OCI-LY7 (cell line): ENCODE measurements around the gene TBC1D5. TPM values are rescaled to one million over a fixed set of nuclear protein-coding genes. Genes with fewer than 3 reads are reported as not detected.

Source experiments
- BruUV-seq: library from RNA; stranded (reverse); fragments of 400-500 nt; replicated peaks from 2 replicates; lab custom pipeline; 2021; lab: Mats Ljungman, UMichigan
- CTCF ChIA-PET: fragments of 300-600 bp; sonication (Branson Sonifier 250); formaldehyde crosslinking; loops from one replicate; lab custom pipeline; 2022; ENCODE audit warnings: antibody characterized with exemption; ENCODE audit not compliant: unreplicated experiment; lab: Charles Lee
- POLR2A ChIA-PET: fragments of 300-600 bp; sonication (Branson Sonifier 250); formaldehyde crosslinking; loops from one replicate; lab custom pipeline; 2022; ENCODE audit warnings: antibody characterized with exemption; lab: Charles Lee
- DNase-seq: peaks from one replicate; pipeline ENCODE4 v3.0.0-alpha.2; 2015; ENCODE audit warnings: low spot score
- H2AFZ ChIP-seq: fragments of 200-600 bp; sonication (generic), shearing (Covaris generic); 2 replicates; pipeline ENCODE4 v1.6.1; 2014; ENCODE audit warnings: mild to moderate bottlenecking, antibody characterized with exemption, low read length, moderate library complexity
- H3K27ac ChIP-seq: fragments of 200-600 bp; sonication (generic); 2 replicates; pipeline ENCODE4 v1.5.1; 2014; ENCODE audit warnings: mixed run types, low read depth, mild to moderate bottlenecking, moderate library complexity, low read length, inconsistent platforms; ENCODE audit not compliant: poor library complexity, severe bottlenecking
- H3K36me3 ChIP-seq: fragments of 200-600 bp; sonication (generic); 2 replicates; pipeline ENCODE4 v1.6.1; 2014; ENCODE audit warnings: mild to moderate bottlenecking, antibody characterized with exemption, low read length, moderate library complexity, mixed read lengths; ENCODE audit not compliant: insufficient read depth
- H3K4me1 ChIP-seq: fragments of 200-600 bp; sonication (generic); 2 replicates; pipeline ENCODE4 v1.5.1; 2014; ENCODE audit warnings: mild to moderate bottlenecking, low read length; ENCODE audit not compliant: insufficient read depth, poor library complexity, severe bottlenecking
- H3K4me2 ChIP-seq: fragments of 200-600 bp; sonication (generic); 2 replicates; pipeline ENCODE4 v1.6.1; 2014; ENCODE audit warnings: mild to moderate bottlenecking, low read length
- H3K4me3 ChIP-seq: fragments of 200-600 bp; sonication (generic); 2 replicates; pipeline ENCODE4 v1.5.1; 2014; ENCODE audit warnings: mild to moderate bottlenecking, low read depth, low read length; ENCODE audit not compliant: poor library complexity, severe bottlenecking
- H3K79me2 ChIP-seq: fragments of 200-600 bp; sonication (generic); 2 replicates; pipeline ENCODE4 v1.6.1; 2016; ENCODE audit warnings: low read depth, mild to moderate bottlenecking, low read length, moderate library complexity, mixed read lengths; ENCODE audit not compliant: insufficient read depth
- H3K9me2 ChIP-seq: fragments of 200-600 bp; sonication (generic); 2 replicates; pipeline ENCODE4 v1.6.1; 2016; ENCODE audit warnings: mild to moderate bottlenecking, low read length, mixed read lengths; ENCODE audit not compliant: insufficient read depth
- H3K9me3 ChIP-seq: fragments of 200-600 bp; sonication (generic); 2 replicates; pipeline ENCODE4 v1.6.1; 2014; ENCODE audit warnings: mild to moderate bottlenecking, mixed run types, low read length, mixed read lengths
- H4K20me1 ChIP-seq: fragments of 200-600 bp; sonication (generic); 2 replicates; pipeline ENCODE4 v1.6.1; 2014; ENCODE audit warnings: mild to moderate bottlenecking, antibody characterized with exemption, low read length, moderate library complexity, mixed read lengths; ENCODE audit not compliant: insufficient read depth
- EZH2phosphoT487 ChIP-seq: fragments of 200-600 bp; sonication (generic); IDR thresholded peaks from 2 replicates; pipeline ENCODE4 v1.6.1; 2018; ENCODE audit warnings: low read depth, borderline replicate concordance, mild to moderate bottlenecking, mixed run types, antibody characterized with exemption, low read length, moderate library complexity, mixed read lengths
- intact Hi-C: fragments of 100-400 bp; cut with micrococcal nuclease; formaldehyde crosslinking; loops from one replicate; pipeline ENCODE4 v1.10.0; 2022; ENCODE audit not compliant: unreplicated experiment
- total RNA-seq, 2 experiments: library from RNA; depleted of rRNA in 1 of 2; stranded (reverse); fragments of >200 nt in 1 of 2; shearing (Covaris generic) in 1 of 2; gene quantifications; 2 replicates each; pipeline ENCODE4 v1.2.3, GENCODE V29; 2014 to 2022
- TF ChIP-seq, protein P1 (sequence below): fragments of 200-600 bp; sonication (generic); conservative IDR thresholded peaks from 2 replicates; pipeline ENCODE4 v1.5.1; 2014; ENCODE audit warnings: mild to moderate bottlenecking, antibody characterized with exemption, low read length, moderate library complexity, mixed read lengths

Gene TBC1D5
- total RNA-seq, 2 experiments from 2014 or later = 78.5 to 82.4 TPM

DNA sequence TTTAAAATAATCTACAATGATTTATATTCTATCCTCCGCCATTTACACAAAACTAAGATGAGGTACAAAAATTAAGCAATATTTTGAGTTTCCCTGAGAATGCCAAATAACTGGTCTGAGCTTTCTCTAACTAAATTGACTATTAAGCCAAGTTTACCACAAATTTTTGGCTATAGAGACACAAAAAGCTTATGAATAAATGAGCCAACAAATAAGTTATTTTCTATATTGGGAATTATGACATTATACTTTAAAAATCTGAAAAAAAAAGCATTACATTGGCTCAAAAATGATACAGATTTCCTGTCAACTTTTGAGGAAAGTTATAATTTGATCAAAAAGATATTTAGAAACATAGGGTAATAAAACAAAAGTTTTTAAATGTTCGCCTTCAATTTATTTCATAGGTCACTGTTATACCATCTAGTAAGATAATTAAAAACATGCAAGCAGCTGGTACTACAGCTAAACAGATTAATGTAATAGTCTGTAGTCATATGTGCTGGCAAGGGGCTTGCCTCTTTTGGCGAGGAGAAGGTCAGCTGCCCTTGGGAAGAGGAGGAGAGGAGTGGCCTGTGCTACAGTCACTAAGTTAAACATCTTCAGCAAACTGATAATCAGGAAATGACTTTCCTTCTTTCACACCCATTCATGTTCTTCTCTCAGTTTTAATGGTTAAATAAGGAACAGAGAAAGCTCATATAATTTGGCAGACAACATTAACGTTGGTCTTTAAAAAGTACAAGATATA, 318.5 kb downstream of the TBC1D5 start:
- BruUV-seq = no TSS peak
- no peaks in the 10 kb centered on the region for H3K9me3 ChIP-seq
- H3K27ac ChIP-seq = no peak overlapping the region
- CTCF ChIA-PET = no interaction called here
- H3K4me3 ChIP-seq = no peak overlapping the region
- no peaks in the 10 kb centered on the region for H3K9me2 ChIP-seq
- intact Hi-C loops = no loop called here
- POLR2A ChIA-PET = interaction anchor here (0.6 to 1.9 kb wide), 7 partner anchors 9 to 423 kb away, joined by 3 to 7 read pairs (median 3); no protein-coding TSS in a partner anchor
- DNase-seq = no peak
- H3K36me3 ChIP-seq = no peaks in the 10 kb centered on the region
- no peak overlapping the region for H3K4me2 ChIP-seq
- H3K79me2 ChIP-seq = no peaks in the 10 kb centered on the region
- H4K20me1 ChIP-seq = no peaks in the 10 kb centered on the region
- H2AFZ ChIP-seq = no peak overlapping the region
- no peak for TF ChIP-seq EZH2phosphoT487
- TF ChIP-seq, protein P1, sequence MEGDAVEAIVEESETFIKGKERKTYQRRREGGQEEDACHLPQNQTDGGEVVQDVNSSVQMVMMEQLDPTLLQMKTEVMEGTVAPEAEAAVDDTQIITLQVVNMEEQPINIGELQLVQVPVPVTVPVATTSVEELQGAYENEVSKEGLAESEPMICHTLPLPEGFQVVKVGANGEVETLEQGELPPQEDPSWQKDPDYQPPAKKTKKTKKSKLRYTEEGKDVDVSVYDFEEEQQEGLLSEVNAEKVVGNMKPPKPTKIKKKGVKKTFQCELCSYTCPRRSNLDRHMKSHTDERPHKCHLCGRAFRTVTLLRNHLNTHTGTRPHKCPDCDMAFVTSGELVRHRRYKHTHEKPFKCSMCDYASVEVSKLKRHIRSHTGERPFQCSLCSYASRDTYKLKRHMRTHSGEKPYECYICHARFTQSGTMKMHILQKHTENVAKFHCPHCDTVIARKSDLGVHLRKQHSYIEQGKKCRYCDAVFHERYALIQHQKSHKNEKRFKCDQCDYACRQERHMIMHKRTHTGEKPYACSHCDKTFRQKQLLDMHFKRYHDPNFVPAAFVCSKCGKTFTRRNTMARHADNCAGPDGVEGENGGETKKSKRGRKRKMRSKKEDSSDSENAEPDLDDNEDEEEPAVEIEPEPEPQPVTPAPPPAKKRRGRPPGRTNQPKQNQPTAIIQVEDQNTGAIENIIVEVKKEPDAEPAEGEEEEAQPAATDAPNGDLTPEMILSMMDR = no peak
- H3K4me1 ChIP-seq = no peaks in the 10 kb centered on the region

DNA sequence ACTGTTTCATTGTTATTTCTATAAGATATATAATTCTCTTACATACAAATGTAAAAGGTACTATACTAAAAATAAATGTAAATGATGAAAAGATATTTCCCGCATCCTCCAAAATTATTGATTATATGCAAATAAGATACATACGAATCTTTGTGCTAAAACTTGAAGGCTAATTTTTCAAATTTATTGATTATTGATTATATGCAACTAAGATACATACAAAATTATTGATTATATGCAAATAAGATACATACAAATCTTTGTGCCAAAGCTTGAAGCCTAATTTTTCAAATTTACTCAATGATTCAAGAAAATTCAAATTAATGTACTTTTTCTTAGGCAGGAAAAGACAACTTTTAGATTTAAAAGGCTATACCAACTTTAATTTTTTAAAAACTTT, 319.8 kb downstream of the TBC1D5 start:
- TF ChIP-seq, protein P1 = no peak
- TF ChIP-seq EZH2phosphoT487 = no peak
- no peak for DNase-seq
- intact Hi-C loops = no loop called here
- H3K4me1 ChIP-seq = no peaks in the 10 kb centered on the region
- no TSS peak for BruUV-seq
- H3K9me3 ChIP-seq = no peaks in the 10 kb centered on the region
- no peak overlapping the region for H3K4me2 ChIP-seq
- H3K79me2 ChIP-seq = no peaks in the 10 kb centered on the region
- no peak overlapping the region for H2AFZ ChIP-seq
- POLR2A ChIA-PET = interaction anchor here (0.7 to 1.3 kb wide), 6 partner anchors 8 to 455 kb away, joined by 3 to 5 read pairs (median 4); no protein-coding TSS in a partner anchor
- H3K9me2 ChIP-seq = no peaks in the 10 kb centered on the region
- CTCF ChIA-PET = no interaction called here
- H3K4me3 ChIP-seq = no peak overlapping the region
- H4K20me1 ChIP-seq = no peaks in the 10 kb centered on the region
- no peaks in the 10 kb centered on the region for H3K36me3 ChIP-seq
- H3K27ac ChIP-seq = no peak overlapping the region

DNA sequence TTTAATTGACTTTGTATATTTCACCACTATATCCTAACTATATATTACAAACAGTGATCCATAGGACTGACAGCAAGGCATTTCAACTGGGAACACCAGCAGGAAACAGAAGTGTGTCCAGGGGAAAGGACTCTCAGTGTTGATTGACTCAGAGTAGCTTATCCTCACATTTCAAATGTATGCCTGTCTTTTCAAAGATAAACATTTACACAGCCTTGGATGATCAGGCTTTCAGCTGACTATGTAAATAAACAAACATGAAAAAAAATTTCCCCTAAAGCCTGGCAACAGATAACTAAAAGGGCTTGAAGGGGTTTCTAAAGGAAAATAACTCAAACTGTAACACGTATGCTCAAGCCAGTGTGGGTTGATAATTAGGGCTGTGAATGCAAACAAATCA, 321.8 kb downstream of the TBC1D5 start:
- no peak for DNase-seq
- no peak overlapping the region for H3K4me2 ChIP-seq
- no peaks in the 10 kb centered on the region for H3K36me3 ChIP-seq
- BruUV-seq = no TSS peak
- no peaks in the 10 kb centered on the region for H4K20me1 ChIP-seq
- no peaks in the 10 kb centered on the region for H3K4me1 ChIP-seq
- no peaks in the 10 kb centered on the region for H3K9me2 ChIP-seq
- TF ChIP-seq EZH2phosphoT487 = no peak
- TF ChIP-seq, protein P1 = no peak
- CTCF ChIA-PET = no interaction called here
- POLR2A ChIA-PET = no interaction called here
- no peak overlapping the region for H2AFZ ChIP-seq
- H3K4me3 ChIP-seq = no peak overlapping the region
- intact Hi-C loops = no loop called here
- no peaks in the 10 kb centered on the region for H3K9me3 ChIP-seq
- no peak overlapping the region for H3K27ac ChIP-seq
- H3K79me2 ChIP-seq = no peaks in the 10 kb centered on the region
